Measurements from ENCODE around the gene LLGL2.

GRCh38 chr17:75511610-75512575, 13.6 kb upstream of the LLGL2 start:
- TF ChIP-seq ELF4 (IDR thresholded peaks at IDR 0.05): no peak
- TF ChIP-seq SUZ12 (IDR thresholded peaks at IDR 0.05): no peak
- TF ChIP-seq FOXK2 (IDR thresholded peaks at IDR 0.05): no peak
- no peak for TF ChIP-seq ARNT (IDR thresholded peaks at IDR 0.05)
- no peak for TF ChIP-seq FOXA1 (IDR thresholded peaks at IDR 0.05)
- no peak for TF ChIP-seq L3MBTL2 (conservative IDR thresholded peaks at IDR 0.05)
- TF ChIP-seq TARDBP (IDR thresholded peaks at IDR 0.05): no peak
- no peak for TF ChIP-seq SP1 (IDR thresholded peaks at IDR 0.05)
- TF ChIP-seq FOXM1 (IDR thresholded peaks at IDR 0.05; ENCODE audit: borderline replicate concordance): no peak
- no peak for TF ChIP-seq BHLHE40 (IDR thresholded peaks at IDR 0.05; ENCODE audit: borderline replicate concordance)

All from HEK293T (cell line).